A549 (cell line): ENCODE data around the gene HMGB2. TPM values are rescaled to one million over a fixed set of nuclear protein-coding genes. Genes with fewer than 3 reads are reported as not detected.

ENCODE experiments used
- ATAC-seq, 2 experiments: fragments of 200-7000 bp in 1 of 2; fragments of >200 bp in 1 of 2; cut with Nextera tagmentation in 1 of 2; cut with Tn5 transposase in 1 of 2; 3 replicates each; pipeline versions ENCODE4 v1.8.0 to v1.9.1; 2018 to 2020; ENCODE audit warnings: mild to moderate bottlenecking in 1 of 2, moderate library complexity in 1 of 2
- CTCF ChIA-PET: fragments of 300-600 bp; sonication (Branson Sonifier 250); formaldehyde crosslinking; extraction: SDS; loops from one replicate; lab custom pipeline; 2021; ENCODE audit warnings: antibody characterized with exemption, inconsistent platforms; lab: Yijun Ruan, JAX
- POLR2A ChIA-PET: fragments of 350-600 bp; formaldehyde crosslinking; extraction: SDS; loops from one replicate; lab custom pipeline; 2021; ENCODE audit warnings: antibody characterized with exemption, inconsistent platforms; lab: Yijun Ruan, JAX
- DNase-seq, 2 experiments: peaks; one replicate each; pipeline versions ENCODE4 v3.0.0 to v3.0.0-alpha.2; 2011 to 2016; ENCODE audit warnings: low read depth in 1 of 2, low spot score in 1 of 2
- FAIRE-seq: peaks from 2 replicates; lab custom pipeline; 2011; peaks lifted over from hg19 to GRCh38; lab: Jason Lieb, UNC
- H3K27ac ChIP-seq, 2 experiments: fragments of >200 bp; sonication (Bioruptor Twin); formaldehyde crosslinking; 3 replicates each; pipeline ENCODE4 v1.5.1; 2016 to 2017
- H3K4me1 ChIP-seq: fragments of >200 bp; sonication (Bioruptor Twin); formaldehyde crosslinking; 3 replicates; pipeline ENCODE4 v1.6.1; 2016
- H3K4me2 ChIP-seq: fragments of >200 bp; sonication (Bioruptor Twin); formaldehyde crosslinking; 3 replicates; pipeline ENCODE4 v1.6.1; 2016
- H3K4me3 ChIP-seq: fragments of >200 bp; sonication (Bioruptor Twin); formaldehyde crosslinking; 3 replicates; pipeline ENCODE4 v1.5.1; 2016
- H3K9me3 ChIP-seq: fragments of >200 bp; sonication (Bioruptor Twin); formaldehyde crosslinking; 3 replicates; pipeline ENCODE4 v1.6.1; 2016
- BHLHE40 ChIP-seq: IDR thresholded peaks from 2 replicates; pipeline ENCODE4 v1.6.1; 2012; ENCODE audit warnings: low read depth, low read length, inconsistent platforms
- CEBPB ChIP-seq, 2 experiments: fragments of >200 bp in 1 of 2; sonication (Bioruptor Twin) in 1 of 2; formaldehyde crosslinking in 1 of 2; IDR thresholded peaks; 2 replicates each; pipeline ENCODE4 v1.6.1; 2012 to 2016
- EHMT2 ChIP-seq: fragments of 200-600 bp; sonication (generic); IDR thresholded peaks from 2 replicates; pipeline ENCODE4 v1.6.1; 2016; ENCODE audit warnings: antibody characterized with exemption, low read depth, mild to moderate bottlenecking, moderate library complexity
- FOSB ChIP-seq: fragments of 250-450 bp; sonication (Bioruptor Pico); IDR thresholded peaks from 2 replicates; pipeline ENCODE4 v1.5.0; 2020; ENCODE audit warnings: mild to moderate bottlenecking, moderate library complexity
- FOSL2 ChIP-seq, 2 experiments: fragments of 450-650 bp in 1 of 2; fragments of >200 bp in 1 of 2; sonication (Bioruptor Twin) in 1 of 2; formaldehyde crosslinking; IDR thresholded peaks; 2 replicates each; pipeline versions ENCODE4 v1.5.0 to v1.6.1; 2016 to 2020; ENCODE audit warnings: mild to moderate bottlenecking in 1 of 2, moderate library complexity in 1 of 2
- GATA3 ChIP-seq: IDR thresholded peaks from 2 replicates; pipeline ENCODE4 v1.6.1; 2012; ENCODE audit warnings: borderline replicate concordance
- HEYL ChIP-seq: fragments of 250-450 bp; sonication (Bioruptor Pico); IDR thresholded peaks from 2 replicates; pipeline ENCODE4 v1.8.0; 2021; ENCODE audit warnings: mild to moderate bottlenecking, moderate library complexity
- HOXA7 ChIP-seq: fragments of 250-450 bp; sonication (Bioruptor Pico); IDR thresholded peaks from 2 replicates; pipeline ENCODE4 v1.5.0; 2020; ENCODE audit warnings: mild to moderate bottlenecking, moderate library complexity
- HOXB5 ChIP-seq: fragments of 250-450 bp; sonication (Bioruptor Pico); IDR thresholded peaks from 2 replicates; pipeline ENCODE4 v1.5.0; 2020; ENCODE audit warnings: mild to moderate bottlenecking, moderate library complexity
- JUN ChIP-seq, 2 experiments: fragments of >200 bp; sonication (Bioruptor Twin); formaldehyde crosslinking; IDR thresholded peaks; 2 replicates in 1 of 2; 3 replicates in 1 of 2; pipeline ENCODE4 v1.6.1; 2016 to 2017
- KDM1A ChIP-seq: fragments of 200-600 bp; sonication (generic); IDR thresholded peaks from 2 replicates; pipeline ENCODE4 v1.6.1; 2016; ENCODE audit warnings: low read depth, mild to moderate bottlenecking
- MAFK ChIP-seq: fragments of 450-650 bp; IDR thresholded peaks from 2 replicates; pipeline ENCODE4 v1.6.1; 2014; ENCODE audit not compliant: partially characterized antibody
- MYC ChIP-seq: IDR thresholded peaks from 2 replicates; pipeline ENCODE4 v1.6.1; 2012; ENCODE audit warnings: mild to moderate bottlenecking, inconsistent platforms, low read length, improper control_type of control experiment, borderline replicate concordance
- PHF8 ChIP-seq: fragments of 200-600 bp; sonication (generic); IDR thresholded peaks from 2 replicates; pipeline ENCODE4 v1.6.1; 2016; ENCODE audit warnings: low read depth, mild to moderate bottlenecking, antibody characterized with exemption, moderate library complexity, borderline replicate concordance
- POLR2A ChIP-seq: IDR thresholded peaks from 2 replicates; pipeline ENCODE4 v1.6.1; 2012; ENCODE audit warnings: mild to moderate bottlenecking, low read length
- POLR2AphosphoS2 ChIP-seq: conservative IDR thresholded peaks from 2 replicates; pipeline ENCODE4 v1.6.1; 2012; ENCODE audit warnings: low read length, improper control_type of control experiment, inconsistent platforms
- RCOR1 ChIP-seq: fragments of 150-350 bp; IDR thresholded peaks from 2 replicates; pipeline ENCODE4 v1.6.1; 2014; ENCODE audit warnings: antibody characterized with exemption, low read length, low read depth
- SMC3 ChIP-seq: fragments of >200 bp; sonication (Bioruptor Twin); formaldehyde crosslinking; IDR thresholded peaks from 3 replicates; pipeline ENCODE4 v1.6.1; 2018; ENCODE audit warnings: inconsistent platforms
- SREBF2 ChIP-seq: fragments of 450-650 bp; IDR thresholded peaks from 2 replicates; pipeline ENCODE4 v1.6.1; 2014; ENCODE audit warnings: mild to moderate bottlenecking, moderate library complexity
- TFCP2L1 ChIP-seq: fragments of 250-450 bp; sonication (Bioruptor Pico); IDR thresholded peaks from 2 replicates; pipeline ENCODE4 v1.5.0; 2021; ENCODE audit warnings: mild to moderate bottlenecking
- ZC3H11A ChIP-seq: fragments of 450-650 bp; IDR thresholded peaks from 2 replicates; pipeline ENCODE4 v1.6.1; 2014; ENCODE audit warnings: antibody characterized with exemption, mild to moderate bottlenecking
- ZFP36 ChIP-seq: fragments of 450-650 bp; IDR thresholded peaks from 2 replicates; pipeline ENCODE4 v1.6.1; 2014; ENCODE audit warnings: borderline replicate concordance; ENCODE audit not compliant: partially characterized antibody
- WGBS: methylation state at CpG from one replicate; pipeline ENCODE4 v1.1.6; 2017; ENCODE audit errors: missing lambda C conversion rate; 5-methylcytosine and 5-hydroxymethylcytosine counted together
- polyA plus RNA-seq, 4 experiments: library from polyadenylated mRNA; depleted of rRNA in 3 of 4; stranded (reverse); fragments of >200 nt; fragmentation: RNase III in 1 of 4; extraction: RNeasy Plus Mini Kit Qiagen cat#74134 plus additional on column Dnase treatment in 1 of 4; gene quantifications; 2 replicates in 3 of 4; 3 replicates in 1 of 4; pipeline ENCODE4 v1.2.3, GENCODE V29; 2011 to 2017
- TF ChIP-seq, protein P1 (sequence below): IDR thresholded peaks from 2 replicates; pipeline ENCODE4 v1.6.1; 2012; ENCODE audit warnings: low read depth, borderline replicate concordance
- TF ChIP-seq, protein P2 (sequence below): IDR thresholded peaks from 2 replicates; pipeline ENCODE4 v1.6.1; 2012
- TF ChIP-seq, protein P3 (sequence below): fragments of 200-600 bp; sonication (generic); IDR thresholded peaks from 2 replicates; pipeline ENCODE4 v1.6.1; 2016; ENCODE audit warnings: antibody characterized with exemption, mild to moderate bottlenecking, moderate library complexity
- TF ChIP-seq, protein P4 (sequence below): fragments of 450-650 bp; IDR thresholded peaks from 2 replicates; pipeline ENCODE4 v1.6.1; 2014; ENCODE audit warnings: antibody characterized with exemption

HMGB2 gene
- polyA plus RNA-seq, 2 of the 4 experiments (the other 2 are of a cell fraction), result 101 to 128 TPM

DNA sequence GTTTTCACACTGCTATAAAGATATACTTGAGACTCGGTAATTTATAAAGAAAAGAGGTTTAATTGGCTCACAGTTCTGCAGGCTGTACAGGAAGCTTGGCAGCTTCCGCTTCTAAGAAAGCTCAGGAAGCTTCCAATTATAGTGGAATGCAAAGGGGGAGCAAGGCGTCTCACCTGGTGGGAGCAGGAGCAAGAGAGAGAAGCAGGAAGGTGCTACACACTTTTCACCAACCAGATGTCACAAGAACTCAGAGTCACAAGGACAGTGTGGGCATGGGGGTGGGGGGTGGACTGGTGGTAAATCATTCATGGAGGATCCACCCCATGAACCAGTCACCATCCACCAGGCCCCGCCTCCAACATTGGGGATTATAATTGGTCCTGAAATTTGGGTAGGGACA lies 22.8 kb downstream of the HMGB2 start:
- WGBS, result 99% methylated on average over 4 of the region's 4 CpGs
- no peak overlapping the region for H3K4me2 ChIP-seq
- TF ChIP-seq HEYL (CRISPR knock-in tag) (no peak), EHMT2 (no peak), PHF8 (no peak), FOSB (no peak), MYC (no peak), MAFK (no peak), SREBF2 (no peak), CEBPB (IDR thresholded peaks at IDR 0.05) (no peak), HOXA7 (CRISPR knock-in tag) (no peak), FOSL2 (IDR thresholded peaks at IDR 0.05) (no peak), FOSL2 (CRISPR knock-in tag; IDR thresholded peaks at IDR 0.05) (no peak), KDM1A (no peak), SMC3 (no peak), HOXB5 (CRISPR knock-in tag) (no peak), ZFP36 (no peak), JUN (IDR thresholded peaks at IDR 0.05) (no peak), RCOR1 (no peak), TFCP2L1 (CRISPR knock-in tag) (no peak), GATA3 (no peak)
- TF ChIP-seq, protein P1, sequence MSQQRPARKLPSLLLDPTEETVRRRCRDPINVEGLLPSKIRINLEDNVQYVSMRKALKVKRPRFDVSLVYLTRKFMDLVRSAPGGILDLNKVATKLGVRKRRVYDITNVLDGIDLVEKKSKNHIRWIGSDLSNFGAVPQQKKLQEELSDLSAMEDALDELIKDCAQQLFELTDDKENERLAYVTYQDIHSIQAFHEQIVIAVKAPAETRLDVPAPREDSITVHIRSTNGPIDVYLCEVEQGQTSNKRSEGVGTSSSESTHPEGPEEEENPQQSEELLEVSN, result no peak
- TF ChIP-seq, protein P2, sequence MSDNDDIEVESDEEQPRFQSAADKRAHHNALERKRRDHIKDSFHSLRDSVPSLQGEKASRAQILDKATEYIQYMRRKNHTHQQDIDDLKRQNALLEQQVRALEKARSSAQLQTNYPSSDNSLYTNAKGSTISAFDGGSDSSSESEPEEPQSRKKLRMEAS, result no peak
- no peak overlapping the region for H3K4me3 ChIP-seq
- DNase-seq (no peak), FAIRE-seq (no peak), ATAC-seq (no peak)
- POLR2A ChIA-PET, result no interaction called here
- CTCF ChIA-PET, result interaction anchor here (1.1 kb wide), 1 partner anchor 10 kb away, joined by 3 read pairs; no protein-coding TSS in a partner anchor
- H3K27ac ChIP-seq, result no peak overlapping the region
- H3K9me3 ChIP-seq, result no peaks in the 10 kb centered on the region
- H3K4me1 ChIP-seq, result no peaks in the 10 kb centered on the region

DNA sequence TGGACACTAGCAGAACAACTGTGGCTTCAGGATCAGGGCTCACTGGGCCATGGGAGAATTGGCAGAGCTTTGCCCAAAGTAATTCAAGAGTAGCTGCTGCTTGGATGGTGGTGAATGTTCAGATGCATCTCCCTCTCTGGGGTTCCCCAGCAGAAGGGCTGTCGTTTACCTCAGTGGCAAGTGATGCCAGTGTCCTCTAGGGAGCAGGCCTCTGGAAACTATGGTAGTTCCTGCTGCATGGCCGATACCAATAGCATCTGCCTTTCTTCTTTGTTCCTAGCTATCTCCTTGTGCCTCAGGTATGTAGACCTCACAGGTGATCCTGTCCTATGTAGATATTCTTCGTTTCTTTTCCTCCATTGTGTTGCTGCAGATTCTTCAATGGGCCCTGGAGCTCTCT lies 26.4 kb downstream of the HMGB2 start:
- FAIRE-seq, result no peak
- no peak for ATAC-seq
- Histone ChIP-seq H3K27ac (no peak overlapping the region), H3K4me3 (no peak overlapping the region), H3K9me3 (peaks cover 6% of the 10 kb centered on the region; the same call in 1 of the 3 replicates), H3K4me1 (no peaks in the 10 kb centered on the region), H3K4me2 (no peak overlapping the region)
- DNase-seq, result no peak
- 87% methylated on average over 3 of the region's 3 CpGs for WGBS
- ChIA-PET POLR2A (no interaction called here), CTCF (interaction anchor here (1.1 to 2.0 kb wide), 2 partner anchors 10 to 53 kb away, joined by 3 to 5 read pairs; no protein-coding TSS in a partner anchor)
- TF ChIP-seq ZFP36, result no peak
- TF ChIP-seq EHMT2, result no peak
- no peak for TF ChIP-seq BHLHE40
- no peak for TF ChIP-seq ZC3H11A
- no peak for TF ChIP-seq TFCP2L1 (CRISPR knock-in tag)
- no peak for TF ChIP-seq POLR2A
- TF ChIP-seq MYC, result no peak
- TF ChIP-seq, protein P1, result no peak
- TF ChIP-seq POLR2AphosphoS2, result no peak
- TF ChIP-seq HEYL (CRISPR knock-in tag), result no peak
- TF ChIP-seq, protein P3, sequence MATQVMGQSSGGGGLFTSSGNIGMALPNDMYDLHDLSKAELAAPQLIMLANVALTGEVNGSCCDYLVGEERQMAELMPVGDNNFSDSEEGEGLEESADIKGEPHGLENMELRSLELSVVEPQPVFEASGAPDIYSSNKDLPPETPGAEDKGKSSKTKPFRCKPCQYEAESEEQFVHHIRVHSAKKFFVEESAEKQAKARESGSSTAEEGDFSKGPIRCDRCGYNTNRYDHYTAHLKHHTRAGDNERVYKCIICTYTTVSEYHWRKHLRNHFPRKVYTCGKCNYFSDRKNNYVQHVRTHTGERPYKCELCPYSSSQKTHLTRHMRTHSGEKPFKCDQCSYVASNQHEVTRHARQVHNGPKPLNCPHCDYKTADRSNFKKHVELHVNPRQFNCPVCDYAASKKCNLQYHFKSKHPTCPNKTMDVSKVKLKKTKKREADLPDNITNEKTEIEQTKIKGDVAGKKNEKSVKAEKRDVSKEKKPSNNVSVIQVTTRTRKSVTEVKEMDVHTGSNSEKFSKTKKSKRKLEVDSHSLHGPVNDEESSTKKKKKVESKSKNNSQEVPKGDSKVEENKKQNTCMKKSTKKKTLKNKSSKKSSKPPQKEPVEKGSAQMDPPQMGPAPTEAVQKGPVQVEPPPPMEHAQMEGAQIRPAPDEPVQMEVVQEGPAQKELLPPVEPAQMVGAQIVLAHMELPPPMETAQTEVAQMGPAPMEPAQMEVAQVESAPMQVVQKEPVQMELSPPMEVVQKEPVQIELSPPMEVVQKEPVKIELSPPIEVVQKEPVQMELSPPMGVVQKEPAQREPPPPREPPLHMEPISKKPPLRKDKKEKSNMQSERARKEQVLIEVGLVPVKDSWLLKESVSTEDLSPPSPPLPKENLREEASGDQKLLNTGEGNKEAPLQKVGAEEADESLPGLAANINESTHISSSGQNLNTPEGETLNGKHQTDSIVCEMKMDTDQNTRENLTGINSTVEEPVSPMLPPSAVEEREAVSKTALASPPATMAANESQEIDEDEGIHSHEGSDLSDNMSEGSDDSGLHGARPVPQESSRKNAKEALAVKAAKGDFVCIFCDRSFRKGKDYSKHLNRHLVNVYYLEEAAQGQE, result no peak
- no peak for TF ChIP-seq CEBPB (IDR thresholded peaks at IDR 0.05)
- TF ChIP-seq, protein P4, sequence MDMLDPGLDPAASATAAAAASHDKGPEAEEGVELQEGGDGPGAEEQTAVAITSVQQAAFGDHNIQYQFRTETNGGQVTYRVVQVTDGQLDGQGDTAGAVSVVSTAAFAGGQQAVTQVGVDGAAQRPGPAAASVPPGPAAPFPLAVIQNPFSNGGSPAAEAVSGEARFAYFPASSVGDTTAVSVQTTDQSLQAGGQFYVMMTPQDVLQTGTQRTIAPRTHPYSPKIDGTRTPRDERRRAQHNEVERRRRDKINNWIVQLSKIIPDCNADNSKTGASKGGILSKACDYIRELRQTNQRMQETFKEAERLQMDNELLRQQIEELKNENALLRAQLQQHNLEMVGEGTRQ, result no peak
- no peak for TF ChIP-seq PHF8
- no peak for TF ChIP-seq FOSB
